GM21737 (cell line): ENCODE measurements around the gene RPAIN.
"Not testable (repeated sequence)": the region's sequence is repeated elsewhere in the genome, so short reads cannot be mapped to it uniquely, and the experiment has no call there.

ENCODE experiments used
- ATAC-seq: cut with Tn5 transposase; IDR thresholded peaks from one replicate; pipeline ENCODE4 v1.9.1; 2021; ENCODE audit warnings: mild to moderate bottlenecking, moderate library complexity; ENCODE audit not compliant: unreplicated experiment

Gene RPAIN

GRCh38 chr17:5429191-5429887, 9.4 kb downstream of the RPAIN start:
- ATAC-seq, result no peak

GRCh38 chr17:5430413-5430999, 10.5 kb downstream of the RPAIN start:
- ATAC-seq, result no peak

GRCh38 chr17:5431234-5431633, 11.3 kb downstream of the RPAIN start:
- ATAC-seq, result not testable (repeated sequence)

- no peak for ATAC-seq
Observed at GRCh38 chr17:5431949-5432556, 12.1 kb downstream of the RPAIN start.

GRCh38 chr17:5434984-5435383, 15.0 kb downstream of the RPAIN start:
- no peak for ATAC-seq

- ATAC-seq, result not testable (repeated sequence)
Observed at GRCh38 chr17:5435781-5436315, 15.9 kb downstream of the RPAIN start.

- no peak for ATAC-seq
Observed at GRCh38 chr17:5437721-5438317, 17.8 kb downstream of the RPAIN start.

GRCh38 chr17:5438716-5439445, 18.9 kb downstream of the RPAIN start, which contains the start of gene C1QBP:
Gene C1QBP (minus strand): TSS chr17:5439155. CDS start chr17:5439073, 82 bp downstream.
- ATAC-seq, result peak; percentile 84

GRCh38 chr17:5439446-5439764, 19.4 kb downstream of the RPAIN start:
- ATAC-seq, result no peak

GRCh38 chr17:5443728-5444127, 23.7 kb downstream of the RPAIN start:
- no peak for ATAC-seq

GRCh38 chr17:5444209-5444608, 24.2 kb downstream of the RPAIN start:
- ATAC-seq, result no peak

- no peak for ATAC-seq
Observed at GRCh38 chr17:5446786-5447185, 26.8 kb downstream of the RPAIN start.

GRCh38 chr17:5464717-5465507, 44.9 kb downstream of the RPAIN start:
- ATAC-seq, result no peak

- no peak for ATAC-seq
Observed at GRCh38 chr17:5466295-5466694, 46.3 kb downstream of the RPAIN start.

- no peak for ATAC-seq
Observed at GRCh38 chr17:5467416-5467815, 47.4 kb downstream of the RPAIN start.

- peak; percentile 20 for ATAC-seq
Observed at GRCh38 chr17:5468075-5468473, 48.1 kb downstream of the RPAIN start.

GRCh38 chr17:5472511-5472910, 52.5 kb downstream of the RPAIN start:
- ATAC-seq, result no peak

- no peak for ATAC-seq
Observed at GRCh38 chr17:5473906-5474305, 53.9 kb downstream of the RPAIN start.

GRCh38 chr17:5478992-5479391, 59.0 kb downstream of the RPAIN start:
- ATAC-seq, result no peak

GRCh38 chr17:5480962-5481361, 61.0 kb downstream of the RPAIN start:
- no peak for ATAC-seq
